IMR-90 (cell line): Measurements from ENCODE around the gene SCYGR4. TPM values are rescaled to one million over a fixed set of nuclear protein-coding genes. Genes with fewer than 3 reads are reported as not detected.

Experiments used
- ATAC-seq: fragments of 200-7000 bp; cut with Tn5 transposase; 2 replicates; pipeline ENCODE4 v1.9.1; 2020; ENCODE audit warnings: low read depth, mild to moderate bottlenecking, moderate library complexity
- BruUV-seq: library from RNA; stranded (reverse); fragments of 400-500 nt; replicated peaks from 2 replicates; lab custom pipeline; 2021; lab: Mats Ljungman, UMichigan
- CTCF ChIA-PET: fragments of 300-600 bp; formaldehyde crosslinking; extraction: SDS; loops from one replicate; lab custom pipeline; 2021; ENCODE audit warnings: antibody characterized with exemption; lab: Yijun Ruan, JAX
- POLR2A ChIA-PET: fragments of 300-600 bp; sonication (Branson Sonifier 250); formaldehyde crosslinking; loops from one replicate; lab custom pipeline; 2022; ENCODE audit warnings: antibody characterized with exemption; ENCODE audit not compliant: unreplicated experiment; lab: Charles Lee
- DNase-seq: peaks from one replicate; pipeline ENCODE4 v3.0.0; 2013
- H2AFZ ChIP-seq: replicated peaks from 2 replicates; pipeline ENCODE3; 2013; ENCODE audit warnings: low read length, mild to moderate bottlenecking; ENCODE audit not compliant: poor library complexity
- H2AK5ac ChIP-seq: 2 replicates; pipeline ENCODE4 v1.6.1; 2013; ENCODE audit warnings: low read depth, low read length, inconsistent platforms
- H2AK9ac ChIP-seq: replicated peaks from 2 replicates; pipeline ENCODE3; 2013; ENCODE audit warnings: mild to moderate bottlenecking, low read depth, low read length, moderate library complexity; ENCODE audit not compliant: poor library complexity
- H2BK120ac ChIP-seq: 2 replicates; pipeline ENCODE4 v1.6.1; 2013; ENCODE audit warnings: low read depth, low read length, inconsistent platforms
- H2BK15ac ChIP-seq: 3 replicates; pipeline ENCODE4 v1.6.1; 2013; ENCODE audit warnings: low read depth, low read length, inconsistent platforms
- H2BK20ac ChIP-seq: 2 replicates; pipeline ENCODE4 v1.6.1; 2013; ENCODE audit warnings: low read depth, mild to moderate bottlenecking, inconsistent platforms, low read length, moderate library complexity
- H2BK5ac ChIP-seq: 2 replicates; pipeline ENCODE4 v1.6.1; 2013; ENCODE audit warnings: mild to moderate bottlenecking, low read depth, low read length, inconsistent platforms; ENCODE audit not compliant: poor library complexity, severe bottlenecking
- H3K14ac ChIP-seq: replicated peaks from 2 replicates; pipeline ENCODE4 v1.6.1; 2013; ENCODE audit warnings: low read depth, low read length, inconsistent platforms
- H3K18ac ChIP-seq: 2 replicates; pipeline ENCODE4 v1.6.1; 2013; ENCODE audit warnings: low read depth, low read length, control low read depth
- H3K23ac ChIP-seq: 2 replicates; pipeline ENCODE4 v1.6.1; 2013; ENCODE audit warnings: low read depth, low read length, inconsistent platforms
- H3K27ac ChIP-seq: 2 replicates; pipeline ENCODE4 v1.5.1; 2013; ENCODE audit warnings: mild to moderate bottlenecking, control low read depth, low read length; ENCODE audit not compliant: insufficient read depth
- H3K27me3 ChIP-seq: 2 replicates; pipeline ENCODE4 v1.6.1; 2013; ENCODE audit warnings: low read length; ENCODE audit not compliant: control insufficient read depth, insufficient read depth
- H3K36me3 ChIP-seq: 2 replicates; pipeline ENCODE4 v1.6.1; 2013; ENCODE audit warnings: low read length, mixed read lengths; ENCODE audit not compliant: control insufficient read depth, insufficient read depth
- H3K4ac ChIP-seq: 2 replicates; pipeline ENCODE4 v1.6.1; 2013; ENCODE audit warnings: low read depth, low read length, inconsistent platforms
- H3K4me1 ChIP-seq: 2 replicates; pipeline ENCODE4 v1.6.1; 2013; ENCODE audit warnings: low read length, mixed read lengths; ENCODE audit not compliant: control insufficient read depth, insufficient read depth
- H3K4me2 ChIP-seq: 2 replicates; pipeline ENCODE4 v1.6.1; 2013; ENCODE audit warnings: low read depth, mild to moderate bottlenecking, control low read depth, low read length, moderate library complexity
- H3K4me3 ChIP-seq: 2 replicates; pipeline ENCODE4 v1.5.1; 2013; ENCODE audit warnings: low read depth, mild to moderate bottlenecking, control low read depth, low read length, moderate library complexity; ENCODE audit not compliant: insufficient read depth
- H3K56ac ChIP-seq: 2 replicates; pipeline ENCODE4 v1.6.1; 2013; ENCODE audit warnings: low read length, inconsistent platforms; ENCODE audit not compliant: insufficient read depth; ENCODE audit errors: extremely low read depth
- H3K79me1 ChIP-seq, 2 experiments: 2 replicates each; pipeline ENCODE4 v1.6.1; 2013; ENCODE audit warnings: low read length in 2 of 2, inconsistent platforms in 1 of 2, low read depth in 1 of 2
- H3K9ac ChIP-seq: 2 replicates; pipeline ENCODE4 v1.6.1; 2013; ENCODE audit warnings: low read depth, low read length, control low read depth
- H3K9me1 ChIP-seq: 2 replicates; pipeline ENCODE4 v1.6.1; 2013; ENCODE audit warnings: low read length, inconsistent platforms; ENCODE audit not compliant: insufficient read depth
- H3K9me3 ChIP-seq: 2 replicates; pipeline ENCODE4 v1.6.1; 2013; ENCODE audit warnings: low read length; ENCODE audit not compliant: control insufficient read depth, insufficient read depth
- H4K20me1 ChIP-seq: 2 replicates; pipeline ENCODE4 v1.6.1; 2013; ENCODE audit warnings: low read length, inconsistent platforms; ENCODE audit not compliant: insufficient read depth
- H4K5ac ChIP-seq: 2 replicates; pipeline ENCODE4 v1.6.1; 2013; ENCODE audit warnings: mild to moderate bottlenecking, low read depth, low read length, control low read depth
- H4K8ac ChIP-seq, 2 experiments: 2 replicates each; pipeline ENCODE4 v1.6.1; 2013; ENCODE audit warnings: low read depth in 2 of 2, low read length in 2 of 2, control low read depth in 1 of 2, inconsistent platforms in 1 of 2
- H4K91ac ChIP-seq: 2 replicates; pipeline ENCODE4 v1.6.1; 2013; ENCODE audit warnings: low read depth, low read length, inconsistent platforms; ENCODE audit not compliant: insufficient read depth
- BHLHE40 ChIP-seq: fragments of 150-350 bp; IDR thresholded peaks from 2 replicates; pipeline ENCODE4 v1.6.1; 2016; ENCODE audit warnings: mild to moderate bottlenecking, low read depth, low read length
- CEBPB ChIP-seq: IDR thresholded peaks from 2 replicates; pipeline ENCODE4 v1.6.1; 2012; ENCODE audit warnings: low read depth, low read length, improper control_type of control experiment
- CHD1 ChIP-seq: IDR thresholded peaks from 2 replicates; pipeline ENCODE4 v1.6.1; 2012; ENCODE audit warnings: low read depth, low read length, improper control_type of control experiment
- MAFK ChIP-seq: IDR thresholded peaks from 2 replicates; pipeline ENCODE4 v1.6.1; 2012; ENCODE audit warnings: low read depth, low read length, improper control_type of control experiment
- POLR2A ChIP-seq: IDR thresholded peaks from 2 replicates; pipeline ENCODE4 v1.6.1; 2012; ENCODE audit warnings: mild to moderate bottlenecking, low read depth, low read length
- RAD21 ChIP-seq: IDR thresholded peaks from 2 replicates; pipeline ENCODE4 v1.6.1; 2012; ENCODE audit warnings: low read length, improper control_type of control experiment
- RFX5 ChIP-seq: IDR thresholded peaks from 2 replicates; pipeline ENCODE4 v1.8.0; 2012; ENCODE audit warnings: low read depth, mild to moderate bottlenecking, low read length, moderate library complexity
- SMC3 ChIP-seq: fragments of 150-350 bp; IDR thresholded peaks from 2 replicates; pipeline ENCODE4 v1.6.1; 2016; ENCODE audit warnings: low read depth, mild to moderate bottlenecking, antibody characterized with exemption, low read length, moderate library complexity
- WGBS, 2 experiments: methylation state at CpG; one replicate each; pipeline versions ENCODE4 v1.1.5 to v1.1.7; 2013; ENCODE audit warnings: missing lambda C conversion rate in 2 of 2; ENCODE audit not compliant: insufficient read length in 1 of 2; ENCODE audit errors: extremely low coverage in 2 of 2; 5-methylcytosine and 5-hydroxymethylcytosine counted together
- dilution Hi-C: fragments of 300-500 bp; cut with HindIII; formaldehyde crosslinking; loops from one replicate; pipeline ENCODE4 v1.14.3; 2018; ENCODE audit warnings: low sequenced_read_pairs; ENCODE audit not compliant: unreplicated experiment
- in situ Hi-C: fragments of 300-500 bp; cut with MboI; formaldehyde crosslinking; loops from 3 replicates; pipeline ENCODE4 v1.14.3; 2019; ENCODE audit warnings: low sequenced_read_pairs, inconsistent platforms, mixed read lengths
- intact Hi-C: fragments of 100-400 bp; cut with micrococcal nuclease; formaldehyde crosslinking; loops from 2 replicates; pipeline ENCODE4 v1.10.0; 2022
- polyA plus RNA-seq, 3 experiments: library from polyadenylated mRNA; depleted of rRNA; stranded (reverse); fragments of >200 nt; gene quantifications; 2 replicates each; pipeline ENCODE4 v1.2.3, GENCODE V29; 2012; ENCODE audit warnings: low replicate concordance in 1 of 3
- total RNA-seq: library from RNA; depleted of rRNA; stranded (reverse); fragments of >200 nt; gene quantifications from 2 replicates; pipeline ENCODE4 v1.2.3, GENCODE V29; 2012
- TF ChIP-seq, protein P1 (sequence below): fragments of 150-350 bp; IDR thresholded peaks from 2 replicates; pipeline ENCODE4 v1.6.1; 2016; ENCODE audit warnings: low read depth, mild to moderate bottlenecking, low read length, moderate library complexity, borderline replicate concordance
- TF ChIP-seq, protein P2 (sequence below): fragments of 150-350 bp; IDR thresholded peaks from 2 replicates; pipeline ENCODE4 v1.6.1; 2017; ENCODE audit warnings: mild to moderate bottlenecking, antibody characterized with exemption, low read length, low read depth

SCYGR4 gene
- total and polyA plus RNA-seq, 2 of the 4 experiments (the other 2 are of a cell fraction): not detected

DNA sequence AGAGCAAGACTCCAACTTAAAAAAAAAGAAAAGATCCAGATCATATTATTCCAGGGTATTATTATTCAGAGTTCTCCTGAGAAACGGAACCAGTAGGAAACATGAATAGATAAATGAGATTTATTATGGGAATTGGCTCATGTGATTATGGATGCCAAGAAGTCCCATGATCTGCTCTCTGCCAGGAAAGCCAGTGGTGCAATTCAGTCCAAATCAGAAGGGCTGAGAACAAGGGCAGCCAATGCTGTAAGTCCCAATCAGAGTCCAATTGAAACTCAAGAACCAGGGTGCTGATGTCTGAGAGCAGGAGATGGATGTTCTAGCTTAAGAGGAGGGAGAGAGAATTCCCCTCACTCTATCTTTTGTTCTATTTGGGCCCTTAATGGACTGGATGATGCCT lies 10.8 kb upstream of the SCYGR4 start:
- Histone ChIP-seq H3K27me3 (no peaks in the 10 kb centered on the region; the same call in 1 of the 2 replicates), H4K91ac (no peak overlapping the region), H3K56ac (no peak overlapping the region), H3K79me1 (no peaks in the 10 kb centered on the region), H3K4me2 (no peak overlapping the region), H2BK120ac (no peak overlapping the region), H4K8ac (no peak overlapping the region), H2BK20ac (no peak overlapping the region), H2AK9ac (no peak overlapping the region), H3K14ac (no peak overlapping the region), H2AFZ (no peak overlapping the region), H3K18ac (no peak overlapping the region), H2BK5ac (no peak overlapping the region), H3K4me1 (no peaks in the 10 kb centered on the region), H3K9ac (no peak overlapping the region), H3K36me3 (no peaks in the 10 kb centered on the region), H2AK5ac (no peak overlapping the region), H3K4ac (no peak overlapping the region), H3K9me1 (no peaks in the 10 kb centered on the region), H4K5ac (no peak overlapping the region), H3K23ac (no peak overlapping the region), H4K20me1 (no peaks in the 10 kb centered on the region), H2BK15ac (no peak overlapping the region), H3K27ac (no peak overlapping the region), H3K9me3 (no peaks in the 10 kb centered on the region), H3K4me3 (no peak overlapping the region)
- intact Hi-C loops (no loop called here), in situ Hi-C loops (no loop called here), dilution Hi-C loops (no loop called here)
- ChIA-PET POLR2A (no interaction called here), CTCF (no interaction called here)
- TF ChIP-seq POLR2A: no peak
- no peak for TF ChIP-seq MAFK
- no peak for TF ChIP-seq CEBPB
- TF ChIP-seq RAD21: no peak
- no peak for TF ChIP-seq CHD1
- TF ChIP-seq, protein P1, sequence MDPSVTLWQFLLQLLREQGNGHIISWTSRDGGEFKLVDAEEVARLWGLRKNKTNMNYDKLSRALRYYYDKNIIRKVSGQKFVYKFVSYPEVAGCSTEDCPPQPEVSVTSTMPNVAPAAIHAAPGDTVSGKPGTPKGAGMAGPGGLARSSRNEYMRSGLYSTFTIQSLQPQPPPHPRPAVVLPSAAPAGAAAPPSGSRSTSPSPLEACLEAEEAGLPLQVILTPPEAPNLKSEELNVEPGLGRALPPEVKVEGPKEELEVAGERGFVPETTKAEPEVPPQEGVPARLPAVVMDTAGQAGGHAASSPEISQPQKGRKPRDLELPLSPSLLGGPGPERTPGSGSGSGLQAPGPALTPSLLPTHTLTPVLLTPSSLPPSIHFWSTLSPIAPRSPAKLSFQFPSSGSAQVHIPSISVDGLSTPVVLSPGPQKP: no peak
- TF ChIP-seq SMC3: no peak
- no peak for TF ChIP-seq BHLHE40
- TF ChIP-seq, protein P2, sequence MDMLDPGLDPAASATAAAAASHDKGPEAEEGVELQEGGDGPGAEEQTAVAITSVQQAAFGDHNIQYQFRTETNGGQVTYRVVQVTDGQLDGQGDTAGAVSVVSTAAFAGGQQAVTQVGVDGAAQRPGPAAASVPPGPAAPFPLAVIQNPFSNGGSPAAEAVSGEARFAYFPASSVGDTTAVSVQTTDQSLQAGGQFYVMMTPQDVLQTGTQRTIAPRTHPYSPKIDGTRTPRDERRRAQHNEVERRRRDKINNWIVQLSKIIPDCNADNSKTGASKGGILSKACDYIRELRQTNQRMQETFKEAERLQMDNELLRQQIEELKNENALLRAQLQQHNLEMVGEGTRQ: no peak
- TF ChIP-seq RFX5: no peak
- ATAC-seq (no peak), DNase-seq (no peak)
- no TSS peak for BruUV-seq
- WGBS, 2 experiments: no CpG with 5 or more reads among the region's 1 CpG
